Mammary epithelial cell (primary cell): ENCODE results near the gene MOCS1.

Experiments
- EZH2 ChIP-seq: IDR thresholded peaks from 2 replicates; pipeline ENCODE4 v1.6.1; 2012; ENCODE audit warnings: low read length, inconsistent platforms, borderline replicate concordance
- TF ChIP-seq, protein P1 (sequence below), 2 donors: IDR thresholded peaks in 1 of 2; conservative IDR thresholded peaks in 1 of 2; 2 replicates each; pipeline ENCODE4 v1.5.1; 2011 to 2012; ENCODE audit warnings: inconsistent platforms in 2 of 2, low read length in 2 of 2, mild to moderate bottlenecking in 2 of 2, control low read depth in 1 of 2, low read depth in 1 of 2; ENCODE audit not compliant: insufficient read depth in 1 of 2; ENCODE audit errors: extremely low read depth in 1 of 2

GRCh38 chr6:39979461-39980328 lies 45.4 kb upstream of the MOCS1 start:
- TF ChIP-seq, protein P1, sequence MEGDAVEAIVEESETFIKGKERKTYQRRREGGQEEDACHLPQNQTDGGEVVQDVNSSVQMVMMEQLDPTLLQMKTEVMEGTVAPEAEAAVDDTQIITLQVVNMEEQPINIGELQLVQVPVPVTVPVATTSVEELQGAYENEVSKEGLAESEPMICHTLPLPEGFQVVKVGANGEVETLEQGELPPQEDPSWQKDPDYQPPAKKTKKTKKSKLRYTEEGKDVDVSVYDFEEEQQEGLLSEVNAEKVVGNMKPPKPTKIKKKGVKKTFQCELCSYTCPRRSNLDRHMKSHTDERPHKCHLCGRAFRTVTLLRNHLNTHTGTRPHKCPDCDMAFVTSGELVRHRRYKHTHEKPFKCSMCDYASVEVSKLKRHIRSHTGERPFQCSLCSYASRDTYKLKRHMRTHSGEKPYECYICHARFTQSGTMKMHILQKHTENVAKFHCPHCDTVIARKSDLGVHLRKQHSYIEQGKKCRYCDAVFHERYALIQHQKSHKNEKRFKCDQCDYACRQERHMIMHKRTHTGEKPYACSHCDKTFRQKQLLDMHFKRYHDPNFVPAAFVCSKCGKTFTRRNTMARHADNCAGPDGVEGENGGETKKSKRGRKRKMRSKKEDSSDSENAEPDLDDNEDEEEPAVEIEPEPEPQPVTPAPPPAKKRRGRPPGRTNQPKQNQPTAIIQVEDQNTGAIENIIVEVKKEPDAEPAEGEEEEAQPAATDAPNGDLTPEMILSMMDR (conservative IDR thresholded peaks at IDR 0.05 in 1 of 2, IDR thresholded peaks at IDR 0.05 in 1 of 2; ENCODE audit: extremely low read depth in 1 of 2, insufficient read depth in 1 of 2, low read depth in 1 of 2, low read length in 2 of 2) = no peak
- no peak for TF ChIP-seq EZH2
